GM12891 (cell line): ENCODE results near the gene EXOC7.

Source experiments
- DNase-seq: peaks from one replicate; pipeline ENCODE4 v3.0.0; 2011; ENCODE audit warnings: low spot score; ENCODE audit not compliant: insufficient read length
- FAIRE-seq: peaks from 2 replicates; lab custom pipeline; 2011; peaks lifted over from hg19 to GRCh38; lab: Jason Lieb, UNC
- PAX5 ChIP-seq: IDR thresholded peaks from 2 replicates; pipeline ENCODE4 v1.6.1; 2011; ENCODE audit warnings: low read length, moderate library complexity, mild to moderate bottlenecking; ENCODE audit not compliant: insufficient read depth, severe bottlenecking
- POLR2A ChIP-seq: IDR thresholded peaks from 2 replicates; pipeline ENCODE4 v1.6.1; 2011; ENCODE audit warnings: low read depth, low read length, control low read depth
- POLR2AphosphoS5 ChIP-seq: IDR thresholded peaks from 2 replicates; pipeline ENCODE4 v1.6.1; 2011; ENCODE audit warnings: low read depth, low read length, control low read depth
- POU2F2 ChIP-seq: IDR thresholded peaks from 2 replicates; pipeline ENCODE4 v1.6.1; 2011; ENCODE audit warnings: low read depth, mild to moderate bottlenecking, control low read depth, low read length, moderate library complexity
- SPI1 ChIP-seq: IDR thresholded peaks from 2 replicates; pipeline ENCODE4 v1.6.1; 2011; ENCODE audit warnings: low read depth, low read length, control low read depth
- TAF1 ChIP-seq: IDR thresholded peaks from 2 replicates; pipeline ENCODE4 v1.6.1; 2011; ENCODE audit warnings: low read depth, low read length, control low read depth

The EXOC7 gene

DNA sequence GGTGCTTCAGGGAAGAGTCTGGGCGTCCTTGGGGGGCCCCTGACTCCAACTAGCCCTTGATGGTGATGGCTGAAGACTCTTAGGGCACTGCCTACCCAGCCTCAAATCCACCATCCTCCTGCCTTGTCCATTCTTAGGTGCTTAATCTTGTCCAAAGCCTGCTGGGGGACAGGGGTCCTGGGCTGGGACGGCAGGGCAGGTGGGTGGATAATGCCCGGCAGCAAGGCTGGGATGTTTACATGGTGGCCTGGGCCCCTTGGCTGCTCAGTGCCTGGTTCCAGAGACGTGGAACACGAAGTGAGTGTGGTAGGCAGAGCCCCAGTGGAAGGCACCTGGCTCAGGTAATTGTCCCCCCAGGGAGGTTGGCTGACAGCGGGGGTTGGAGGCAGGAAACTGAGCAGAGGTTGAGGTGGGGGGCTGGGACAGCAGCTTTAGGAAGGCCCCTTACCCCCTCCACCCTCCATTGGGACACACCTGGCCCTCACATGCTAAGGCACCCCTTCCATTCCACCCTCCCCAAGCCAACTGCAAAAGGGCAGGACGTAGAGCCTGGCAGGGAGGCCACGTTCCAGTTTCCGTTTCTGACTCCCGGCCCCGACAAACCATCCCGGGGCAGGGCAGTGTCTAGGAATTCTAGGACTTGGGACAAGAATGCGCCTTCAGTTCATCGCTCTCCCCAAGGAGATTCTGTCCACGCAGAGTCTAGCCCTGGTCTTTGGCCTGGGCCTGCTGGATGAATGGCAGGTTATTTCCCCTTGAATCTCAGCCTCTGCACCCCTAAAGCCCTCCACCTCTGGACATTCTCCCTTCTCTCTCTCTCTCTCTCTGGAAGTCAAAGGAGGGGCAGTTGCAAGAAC lies 35.5 kb upstream of the EXOC7 start:
- TF ChIP-seq TAF1 (no peak), SPI1 (no peak), POLR2AphosphoS5 (no peak), POU2F2 (no peak), PAX5 (no peak), POLR2A (no peak)
- DNase-seq (no peak), FAIRE-seq (no peak)

GRCh38 chr17:76138234-76138895 lies 34.8 kb upstream of the EXOC7 start:
- no peak for FAIRE-seq

DNA sequence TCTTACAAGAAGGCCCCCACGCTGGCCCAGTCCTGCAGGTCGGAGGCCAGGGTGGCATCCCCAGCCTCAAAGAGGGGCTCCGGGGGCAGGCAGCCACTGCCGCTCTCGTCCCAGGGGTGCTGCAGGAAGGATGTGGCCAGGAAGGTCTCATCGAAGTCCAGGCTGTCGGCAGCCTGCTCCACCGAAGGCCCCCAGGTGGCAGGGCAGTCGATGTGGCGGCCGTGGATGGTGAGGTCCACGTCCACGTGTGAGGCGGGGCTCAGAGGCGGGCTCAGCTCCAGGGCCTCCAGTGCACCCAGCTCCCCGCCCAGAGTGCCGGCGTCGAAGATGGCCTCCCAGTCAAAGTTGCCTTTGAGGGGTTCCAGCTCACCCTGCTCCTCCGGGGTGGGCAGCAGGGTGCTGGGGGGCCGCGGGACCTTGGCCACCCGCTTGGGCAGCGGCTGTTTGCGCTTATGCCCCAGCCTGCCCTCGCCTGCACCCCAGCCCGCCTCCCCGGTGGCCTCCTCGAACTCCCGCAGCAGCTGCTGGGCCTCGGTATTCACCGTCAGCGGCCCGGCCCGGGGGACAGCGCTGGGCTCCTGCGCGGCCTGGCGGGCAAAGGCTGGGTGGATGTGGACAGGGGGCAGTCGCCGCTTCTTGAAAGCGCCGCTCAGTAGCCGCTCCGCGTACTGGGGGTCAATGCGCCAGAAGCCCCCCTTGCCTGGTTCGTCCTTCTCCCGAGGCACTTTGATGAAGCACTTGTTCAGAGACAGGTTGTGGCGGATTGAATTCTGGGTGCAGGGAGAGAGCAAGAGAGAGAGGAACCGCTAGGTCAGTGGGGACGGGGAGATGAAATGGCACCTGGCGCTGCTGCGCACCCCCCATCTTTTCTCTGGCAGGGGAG lies 34.0 kb upstream of the EXOC7 start:
- no peak for FAIRE-seq

More at GRCh38 chr17:76138234-76138895, 34.8 kb upstream of the EXOC7 start:
- no peak for DNase-seq
- TF ChIP-seq PAX5 = no peak
- no peak for TF ChIP-seq POLR2A
- no peak for TF ChIP-seq TAF1

GRCh38 chr17:76137001-76137350 lies 33.4 kb upstream of the EXOC7 start:
- DNase-seq (no peak), FAIRE-seq (no peak)
- TF ChIP-seq POLR2A (no peak), TAF1 (no peak), SPI1 (no peak), POU2F2 (no peak), PAX5 (no peak), POLR2AphosphoS5 (no peak)

More for the DNA sequence above, 34.0 kb upstream of the EXOC7 start:
- no peak for DNase-seq
- no peak for TF ChIP-seq PAX5
- no peak for TF ChIP-seq POLR2AphosphoS5
- no peak for TF ChIP-seq TAF1
- TF ChIP-seq SPI1 = no peak
- no peak for TF ChIP-seq POU2F2
- no peak for TF ChIP-seq POLR2A

- no peak for FAIRE-seq
- TF ChIP-seq POU2F2 (no peak), POLR2A (no peak), POLR2AphosphoS5 (no peak), TAF1 (no peak), SPI1 (no peak), PAX5 (no peak)
- DNase-seq = no peak
These were observed 32.9 kb upstream of the EXOC7 start for GRCh38 chr17:76136276-76137000.

DNA sequence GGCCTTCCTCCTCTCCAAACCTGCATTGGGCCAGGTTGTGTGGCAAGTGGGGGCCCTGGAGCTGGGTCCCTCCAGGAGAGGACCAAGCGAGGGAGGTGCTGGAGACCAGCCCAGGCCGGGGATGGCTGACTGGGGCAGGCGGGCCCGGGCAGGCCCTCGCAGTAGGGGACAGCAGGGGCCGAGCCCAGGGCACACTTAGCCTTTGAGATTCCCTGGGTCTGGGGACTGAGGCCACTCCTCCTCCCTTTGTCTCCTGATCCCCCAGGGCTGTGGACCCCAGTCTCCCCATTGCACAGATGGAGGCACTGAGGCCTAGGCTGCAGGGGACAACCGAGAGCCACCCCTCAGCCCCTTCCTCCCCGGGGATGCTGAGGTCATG lies 32.2 kb upstream of the EXOC7 start:
- DNase-seq = no peak
- FAIRE-seq = no peak
- TF ChIP-seq POU2F2 = no peak
- no peak for TF ChIP-seq SPI1
- TF ChIP-seq POLR2AphosphoS5 = no peak
- TF ChIP-seq TAF1 = no peak
- TF ChIP-seq POLR2A = no peak
- no peak for TF ChIP-seq PAX5

GRCh38 chr17:76134911-76135809 lies 31.6 kb upstream of the EXOC7 start:
- TF ChIP-seq POLR2A (no peak), POLR2AphosphoS5 (no peak), POU2F2 (no peak)
- FAIRE-seq (no peak), DNase-seq (no peak)

GRCh38 chr17:76132574-76133338 lies 29.2 kb upstream of the EXOC7 start:
- DNase-seq (no peak), FAIRE-seq (no peak)
- TF ChIP-seq POLR2AphosphoS5 (no peak), PAX5 (no peak), SPI1 (no peak), POU2F2 (no peak), POLR2A (no peak), TAF1 (no peak)
